Gastrocnemius medialis (tissue), 4 donors: ENCODE measurements around the gene ROBO1. TPM values are rescaled to one million over a fixed set of nuclear protein-coding genes. Genes with fewer than 3 reads are reported as not detected.

Experiments
- ATAC-seq, 2 donors: fragments of 150-250 bp; one replicate each; pipeline ENCODE4 v1.9.1; 2016
- DNase-seq, 2 donors: peaks; one replicate each; pipeline ENCODE4 v3.0.0-alpha.2; 2019
- H3K27ac ChIP-seq, 4 donors: fragments of 200-600 bp; sonication (generic); 1 replicate in 1 of 4; 2 replicates in 3 of 4; pipeline ENCODE4 v1.5.1; 2016 to 2018; ENCODE audit warnings: mild to moderate bottlenecking in 2 of 4, moderate library complexity in 1 of 4
- H3K27me3 ChIP-seq, 3 donors: fragments of 200-600 bp; sonication (generic) in 2 of 3; 1 replicate in 1 of 3; 2 replicates in 2 of 3; pipeline versions ENCODE4 v1.5.1 to v1.6.0; 2016 to 2019; ENCODE audit warnings: mild to moderate bottlenecking in 1 of 3, moderate library complexity in 1 of 3
- H3K36me3 ChIP-seq, 2 donors: fragments of 200-600 bp; sonication (generic) in 1 of 2; one replicate each; pipeline ENCODE4 v1.5.1; 2017 to 2018
- H3K4me1 ChIP-seq, 2 donors: fragments of 200-600 bp; sonication (generic) in 1 of 2; one replicate each; pipeline ENCODE4 v1.5.1; 2016 to 2017; ENCODE audit warnings: mild to moderate bottlenecking in 2 of 2
- H3K4me3 ChIP-seq, 4 donors: fragments of 200-600 bp; sonication (generic) in 3 of 4; 1 replicate in 1 of 4; 2 replicates in 3 of 4; pipeline ENCODE4 v1.5.1; 2016 to 2019; ENCODE audit warnings: mild to moderate bottlenecking in 2 of 4
- H3K9me3 ChIP-seq, 3 donors: fragments of 200-600 bp; sonication (generic) in 2 of 3; 1 replicate in 1 of 3; 2 replicates in 2 of 3; pipeline ENCODE4 v1.5.1; 2016 to 2019
- POLR2A ChIP-seq, 2 donors: fragments of 450-650 bp; IDR thresholded peaks; one replicate each; pipeline ENCODE4 v1.6.1; 2017; ENCODE audit warnings: antibody characterized with exemption in 2 of 2, mild to moderate bottlenecking in 2 of 2, moderate library complexity in 2 of 2
- in situ Hi-C, 4 donors: fragments of 200-750 bp; cut with MboI; loops; one replicate each; pipeline versions ENCODE4 v1.15.0 to v1.8.0; 2017; ENCODE audit warnings: low sequenced_read_pairs in 4 of 4
- intact Hi-C: fragments of 100-400 bp; cut with DNase I; formaldehyde crosslinking; loops from one replicate; pipeline ENCODE4 v1.15.1; 2023; ENCODE audit warnings: low total_unique reads
- total RNA-seq, 4 donors: library from RNA; depleted of rRNA; stranded (reverse); fragments of >200 nt; gene quantifications; one replicate each; pipeline versions ENCODE4 v1.1.0 to v1.2.3, GENCODE V29; 2016
- TF ChIP-seq, protein P1 (sequence below), 5 experiments: fragments of 450-650 bp in 3 of 5; fragments of 200-600 bp in 2 of 5; sonication (generic) in 2 of 5; IDR thresholded peaks in 4 of 5; conservative IDR thresholded peaks in 1 of 5; 1 replicate in 4 of 5; 2 replicates in 1 of 5; pipeline ENCODE4 v1.5.1; 2016 to 2019; ENCODE audit warnings: antibody characterized with exemption in 5 of 5, mild to moderate bottlenecking in 3 of 5, moderate library complexity in 3 of 5

ROBO1 gene
- total RNA-seq, 4 donors from 2014 or later = 4.2 to 16.0 (median 9.5) TPM

DNA sequence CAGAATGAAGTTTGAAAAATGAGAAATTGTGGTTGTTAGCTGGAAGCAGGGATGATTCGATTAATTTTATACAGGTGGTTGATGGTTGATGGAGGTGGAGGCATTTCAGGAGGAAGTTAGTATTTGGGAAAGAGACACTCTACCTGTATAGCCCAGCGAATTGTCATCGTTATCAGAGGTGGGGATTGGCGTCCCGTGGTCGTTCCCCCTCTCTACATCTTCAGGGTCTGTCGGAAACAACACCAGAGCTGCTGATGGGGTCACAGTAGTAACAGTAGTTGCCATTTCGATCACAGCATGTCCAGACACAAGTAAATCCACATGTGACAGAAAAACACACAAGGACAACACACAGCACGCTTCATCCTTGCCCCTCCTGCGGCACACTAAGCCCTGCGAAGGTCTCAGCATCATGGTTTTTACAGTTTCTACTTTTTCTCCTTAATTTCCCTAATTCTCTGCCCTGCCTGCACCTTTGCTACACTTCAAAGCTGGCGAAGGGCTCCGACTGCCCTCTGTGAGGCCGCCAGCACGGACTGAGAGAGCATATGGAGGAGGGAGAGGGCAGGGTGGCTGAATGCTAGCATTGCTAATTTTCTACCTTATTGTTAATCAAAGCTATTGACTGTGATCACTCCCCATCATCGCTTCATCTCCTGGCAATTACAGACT, 642.3 kb downstream of the ROBO1 start:
- DNase-seq (no peak), ATAC-seq (no peak)
- no peak overlapping the region for H3K27ac ChIP-seq
- TF ChIP-seq POLR2A (IDR thresholded peaks at IDR 0.05) = no peak
- TF ChIP-seq, protein P1, sequence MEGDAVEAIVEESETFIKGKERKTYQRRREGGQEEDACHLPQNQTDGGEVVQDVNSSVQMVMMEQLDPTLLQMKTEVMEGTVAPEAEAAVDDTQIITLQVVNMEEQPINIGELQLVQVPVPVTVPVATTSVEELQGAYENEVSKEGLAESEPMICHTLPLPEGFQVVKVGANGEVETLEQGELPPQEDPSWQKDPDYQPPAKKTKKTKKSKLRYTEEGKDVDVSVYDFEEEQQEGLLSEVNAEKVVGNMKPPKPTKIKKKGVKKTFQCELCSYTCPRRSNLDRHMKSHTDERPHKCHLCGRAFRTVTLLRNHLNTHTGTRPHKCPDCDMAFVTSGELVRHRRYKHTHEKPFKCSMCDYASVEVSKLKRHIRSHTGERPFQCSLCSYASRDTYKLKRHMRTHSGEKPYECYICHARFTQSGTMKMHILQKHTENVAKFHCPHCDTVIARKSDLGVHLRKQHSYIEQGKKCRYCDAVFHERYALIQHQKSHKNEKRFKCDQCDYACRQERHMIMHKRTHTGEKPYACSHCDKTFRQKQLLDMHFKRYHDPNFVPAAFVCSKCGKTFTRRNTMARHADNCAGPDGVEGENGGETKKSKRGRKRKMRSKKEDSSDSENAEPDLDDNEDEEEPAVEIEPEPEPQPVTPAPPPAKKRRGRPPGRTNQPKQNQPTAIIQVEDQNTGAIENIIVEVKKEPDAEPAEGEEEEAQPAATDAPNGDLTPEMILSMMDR (IDR thresholded peaks at IDR 0.05 in 4 of 5, conservative IDR thresholded peaks at IDR 0.05 in 1 of 5) = no peak
- intact Hi-C loops (no loop called here), in situ Hi-C loops (no loop called here)
- no peaks in the 10 kb centered on the region for H3K36me3 ChIP-seq
- H3K4me3 ChIP-seq = no peak overlapping the region
- no peaks in the 10 kb centered on the region for H3K4me1 ChIP-seq
- no peaks in the 10 kb centered on the region for H3K9me3 ChIP-seq
- no peaks in the 10 kb centered on the region for H3K27me3 ChIP-seq

DNA sequence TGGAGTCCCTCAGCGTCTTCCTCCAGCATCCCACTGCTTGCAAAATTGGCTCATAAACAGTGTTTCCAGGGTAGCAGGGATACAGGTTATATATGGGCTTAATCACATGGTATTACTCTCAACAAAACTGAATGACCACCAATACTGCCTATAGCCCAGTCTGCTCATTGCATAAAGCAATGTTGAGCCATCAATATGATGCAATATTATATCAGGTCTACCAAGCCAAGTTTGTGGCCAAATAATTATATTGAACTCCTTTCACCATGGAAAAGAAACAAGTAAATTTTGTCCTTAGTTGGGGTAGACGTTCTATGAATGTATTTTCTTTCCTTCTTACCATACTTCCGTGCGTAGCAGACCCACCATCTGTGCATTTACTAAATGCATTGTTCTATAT, 652.3 kb downstream of the ROBO1 start:
- ATAC-seq = no peak

DNA sequence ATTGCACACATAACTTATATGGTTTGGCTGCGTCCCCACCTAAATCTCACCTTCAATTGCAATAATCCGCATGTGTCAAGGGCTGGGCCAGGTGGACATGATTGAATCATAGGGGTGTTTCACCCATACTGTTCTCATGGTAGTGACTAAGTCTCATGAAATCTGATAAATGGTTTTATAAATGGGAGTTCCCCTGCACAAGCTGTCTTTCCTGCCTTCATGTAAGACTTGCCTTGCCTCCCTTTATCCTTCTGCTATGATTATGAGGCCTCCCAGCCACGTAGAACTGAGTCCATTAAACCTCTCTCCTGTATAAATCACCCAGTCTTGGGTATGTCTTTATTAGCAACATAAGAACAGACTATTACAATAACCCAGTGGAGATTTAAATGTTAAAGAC, 653.9 kb downstream of the ROBO1 start:
- H3K9me3 ChIP-seq = no peaks in the 10 kb centered on the region
- no peaks in the 10 kb centered on the region for H3K36me3 ChIP-seq
- in situ Hi-C loops (no loop called here), intact Hi-C loops (no loop called here)
- TF ChIP-seq POLR2A (IDR thresholded peaks at IDR 0.05) = no peak
- TF ChIP-seq, protein P1 (IDR thresholded peaks at IDR 0.05 in 4 of 5, conservative IDR thresholded peaks at IDR 0.05 in 1 of 5) = no peak
- DNase-seq (no peak), ATAC-seq (no peak)
- H3K27me3 ChIP-seq = no peaks in the 10 kb centered on the region
- no peak overlapping the region for H3K27ac ChIP-seq
- no peaks in the 10 kb centered on the region for H3K4me1 ChIP-seq
- H3K4me3 ChIP-seq = no peak overlapping the region

More for the DNA sequence above, 652.3 kb downstream of the ROBO1 start:
- H3K9me3 ChIP-seq = no peaks in the 10 kb centered on the region
- TF ChIP-seq POLR2A (IDR thresholded peaks at IDR 0.05) = no peak
- TF ChIP-seq, protein P1 (IDR thresholded peaks at IDR 0.05 in 4 of 5, conservative IDR thresholded peaks at IDR 0.05 in 1 of 5) = no peak
- no peak overlapping the region for H3K27ac ChIP-seq
- no peak overlapping the region for H3K4me3 ChIP-seq
- H3K36me3 ChIP-seq = no peaks in the 10 kb centered on the region
- intact Hi-C loops (no loop called here), in situ Hi-C loops (no loop called here)
- H3K4me1 ChIP-seq = no peaks in the 10 kb centered on the region
- DNase-seq = no peak
- H3K27me3 ChIP-seq = no peaks in the 10 kb centered on the region

DNA sequence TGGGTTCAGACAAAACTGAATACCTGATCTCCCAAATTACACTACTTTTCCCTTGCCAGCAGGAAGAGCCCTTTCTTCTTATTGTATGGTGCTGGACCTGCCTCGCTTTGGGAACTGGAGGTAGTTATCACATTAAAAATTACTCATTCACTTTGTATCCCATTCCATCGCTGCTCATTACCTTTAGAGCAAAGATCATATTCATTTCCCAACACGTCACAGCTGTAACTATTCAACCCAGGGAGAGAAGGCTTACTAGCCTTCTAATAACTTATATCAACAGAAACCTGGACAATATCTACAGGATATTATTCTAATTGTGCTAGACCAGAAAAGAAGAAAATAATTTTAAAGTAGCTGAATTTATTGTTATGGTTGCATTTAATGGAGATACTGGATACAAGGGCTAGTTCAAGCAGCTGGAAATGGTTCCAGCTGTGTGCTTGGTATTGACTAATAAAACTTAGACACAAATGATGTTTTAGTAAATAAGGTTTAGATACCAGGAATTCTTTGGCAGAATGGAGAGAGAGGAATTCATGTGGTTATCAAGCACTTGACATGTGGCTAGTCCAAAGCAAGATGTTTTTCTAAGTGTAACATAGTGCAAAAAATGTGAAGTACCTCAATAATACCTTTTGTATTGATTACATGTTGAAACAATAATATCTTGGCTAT, 656.3 kb downstream of the ROBO1 start:
- Histone ChIP-seq H3K27me3 (no peaks in the 10 kb centered on the region), H3K9me3 (no peaks in the 10 kb centered on the region), H3K36me3 (no peaks in the 10 kb centered on the region), H3K27ac (no peak overlapping the region), H3K4me1 (no peaks in the 10 kb centered on the region), H3K4me3 (no peak overlapping the region)
- no peak for DNase-seq
- in situ Hi-C loops (no loop called here), intact Hi-C loops (no loop called here)
- ATAC-seq = no peak
- TF ChIP-seq, protein P1 (IDR thresholded peaks at IDR 0.05 in 4 of 5, conservative IDR thresholded peaks at IDR 0.05 in 1 of 5) = no peak
- no peak for TF ChIP-seq POLR2A (IDR thresholded peaks at IDR 0.05)
